Stimulated activated naive CD8-positive, alpha-beta T cell treated with anti-CD3 and anti-CD28 coated beads, Interleukin-15, Interleukin-2, amounts not matched to agents 100 U/mL and 50 U/mL, for 24 hours (primary cell): Measurements from ENCODE around the gene FAM174B.
"Not testable (repeated sequence)": the region's sequence is repeated elsewhere in the genome, so short reads cannot be mapped to it uniquely, and the experiment has no call there.

Source experiments
- ATAC-seq: fragments of 150-1000 bp; cut with Tn5 transposase; one replicate; pipeline ENCODE4 v1.10.0; 2021
- DNase-seq: peaks from one replicate; pipeline ENCODE4 v3.0.0; 2021

The FAM174B gene

DNA sequence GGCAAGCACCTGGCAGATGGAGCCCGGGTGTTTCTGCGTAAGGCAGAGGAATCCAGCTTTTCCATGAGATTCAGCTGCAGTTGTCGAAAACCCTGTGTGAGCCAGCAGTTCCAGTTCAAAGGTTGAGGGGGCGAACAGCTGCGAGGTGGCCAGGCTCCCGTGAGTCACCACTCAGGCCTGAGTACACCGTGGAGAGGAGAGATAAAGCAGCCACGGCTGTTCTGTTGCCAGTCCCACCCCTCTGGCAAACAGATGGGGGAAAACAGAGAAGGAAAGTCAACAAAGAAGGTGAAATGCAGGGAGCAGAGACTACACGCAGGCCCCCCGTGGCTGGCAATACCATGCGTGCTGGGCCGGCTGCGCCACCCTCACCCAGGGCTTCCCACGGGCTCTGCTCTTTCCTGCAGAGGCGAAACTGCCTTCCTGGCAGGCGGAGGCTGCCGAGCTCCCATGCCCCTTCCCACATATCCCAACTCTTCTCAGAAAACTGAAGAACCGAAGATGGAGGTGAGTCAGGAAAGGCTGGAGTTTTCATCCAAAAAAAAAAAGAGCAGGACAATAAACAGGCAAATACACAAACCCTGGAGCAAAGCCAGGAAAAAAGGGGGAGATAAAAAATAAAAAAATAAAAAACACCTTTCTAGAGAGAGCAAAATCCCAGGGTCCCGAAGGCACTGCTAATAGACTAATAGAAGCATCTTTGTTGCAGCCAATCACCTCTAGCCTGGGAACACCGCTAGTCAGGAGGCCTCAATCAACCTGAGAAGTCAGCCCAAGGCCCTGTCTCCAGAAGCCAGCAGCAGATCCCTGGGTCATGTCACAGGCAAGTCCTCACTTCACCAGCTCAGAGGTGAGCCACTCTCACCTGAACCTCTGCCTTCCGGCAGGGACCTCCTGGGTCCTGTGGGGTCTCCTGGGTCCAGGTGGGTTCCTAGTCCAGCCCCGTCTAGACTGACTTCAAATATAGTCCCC lies 37.7 kb downstream of the FAM174B start:
- no peak for ATAC-seq
- DNase-seq, result no peak

DNA sequence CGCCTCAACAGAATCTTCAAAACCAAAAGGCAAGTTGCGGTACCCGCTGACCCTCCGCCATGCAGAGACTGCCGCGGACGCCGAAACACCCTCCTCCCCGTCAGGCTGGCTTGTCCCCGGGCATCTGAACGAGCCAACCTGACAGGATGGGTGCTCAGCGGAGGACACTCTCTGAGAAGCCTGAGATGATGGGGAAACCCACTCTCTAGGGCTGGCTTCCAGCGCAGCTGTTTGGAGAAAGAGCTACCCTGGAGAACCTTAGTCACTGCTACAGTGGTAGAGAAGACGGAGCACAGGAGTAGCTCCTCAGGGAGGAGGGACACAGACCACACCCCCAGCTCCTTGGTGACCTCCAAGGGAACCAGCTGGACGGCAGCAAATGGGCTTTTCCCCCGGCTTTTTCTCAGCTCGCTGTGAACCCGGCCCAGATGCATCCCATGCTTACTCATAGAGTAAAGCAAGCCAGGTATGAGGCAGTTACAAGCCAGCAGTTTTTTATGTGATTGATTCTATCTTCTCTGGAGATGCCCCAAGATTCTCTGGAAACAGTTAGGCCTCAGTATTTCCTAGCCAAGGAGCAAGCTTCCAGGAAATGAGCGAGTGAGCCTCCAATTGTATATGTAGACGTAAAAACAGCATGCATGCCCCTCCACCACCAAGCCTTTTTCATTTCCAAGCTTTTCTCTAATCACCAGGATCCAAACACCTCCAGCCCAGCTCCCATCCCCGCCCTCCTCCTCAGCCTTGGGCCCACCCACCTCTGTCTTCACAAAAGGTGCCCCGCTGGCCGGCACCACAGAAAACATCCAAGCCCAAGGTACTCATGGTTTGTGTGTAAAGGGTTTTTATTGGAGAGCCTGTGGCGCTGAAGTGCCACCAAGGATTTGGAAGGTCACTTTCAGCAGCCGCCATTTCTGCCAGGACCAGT lies 38.7 kb downstream of the FAM174B start:
- ATAC-seq (peak; percentile 21), DNase-seq (no peak)

DNA sequence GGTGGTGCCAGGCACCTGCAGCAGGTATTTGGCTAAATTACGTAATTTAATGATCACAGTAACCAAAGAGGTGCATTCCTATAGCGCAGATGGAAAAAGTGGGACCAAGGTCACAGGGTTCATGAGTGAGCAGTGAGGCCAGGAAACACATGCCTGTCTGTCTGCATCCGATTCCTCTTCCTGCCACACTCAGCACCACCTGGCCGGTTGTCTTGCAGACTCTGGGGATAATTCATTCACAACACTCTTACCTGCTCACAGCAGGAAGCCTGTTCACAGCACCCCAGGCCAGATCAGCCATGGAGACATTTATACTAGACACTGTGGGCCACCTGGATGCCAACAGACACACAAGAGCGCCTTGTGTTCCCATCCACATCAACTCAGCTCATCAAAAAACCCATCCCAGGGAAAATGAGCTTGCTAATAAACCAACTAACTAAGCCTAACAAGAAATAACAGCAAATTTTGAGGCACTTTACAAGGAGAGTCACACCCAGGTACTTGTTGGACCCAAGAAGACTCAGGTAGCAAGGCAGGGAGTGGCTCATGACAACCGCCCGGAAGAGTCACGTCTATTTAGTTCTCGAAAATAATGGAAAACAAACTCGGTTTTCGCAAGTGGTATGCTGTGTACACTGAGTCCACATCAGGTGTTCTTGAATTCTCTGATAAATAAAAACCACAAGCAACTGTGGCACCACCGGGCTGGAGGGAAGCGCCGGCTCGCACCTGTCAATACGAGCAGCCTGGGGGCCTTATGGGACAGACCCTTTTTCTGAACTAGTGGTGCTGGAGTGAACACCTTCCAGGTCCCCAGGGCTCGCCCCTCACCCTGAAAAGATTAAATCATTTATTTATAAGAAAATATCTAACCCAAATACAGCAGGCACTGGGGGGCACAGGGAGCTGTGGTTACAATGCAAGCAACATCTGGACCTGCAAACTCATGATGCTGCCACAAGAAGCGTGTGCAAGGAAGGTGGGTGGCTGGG lies 40.5 kb downstream of the FAM174B start:
- no peak for DNase-seq
- no peak for ATAC-seq

DNA sequence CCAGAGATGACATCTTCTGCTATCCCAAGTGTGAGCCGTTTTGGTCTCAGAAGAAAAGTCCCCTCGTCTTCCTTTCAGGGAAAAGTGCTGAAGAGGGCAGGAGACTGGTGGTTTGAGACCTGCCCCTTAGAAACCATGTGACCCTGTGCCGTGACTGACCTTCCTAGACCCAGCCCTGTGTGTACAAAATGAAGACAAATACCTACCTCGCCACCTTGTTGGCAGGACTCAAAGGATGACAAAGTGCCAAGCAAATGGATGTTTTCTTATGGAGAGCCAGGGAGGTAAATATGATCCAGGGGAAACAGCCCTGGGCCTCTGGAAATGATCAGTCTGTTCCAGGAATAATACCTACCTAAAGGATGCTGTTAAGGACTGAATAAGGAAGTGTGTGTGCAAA lies 41.3 kb downstream of the FAM174B start:
- DNase-seq (no peak), ATAC-seq (no peak)

DNA sequence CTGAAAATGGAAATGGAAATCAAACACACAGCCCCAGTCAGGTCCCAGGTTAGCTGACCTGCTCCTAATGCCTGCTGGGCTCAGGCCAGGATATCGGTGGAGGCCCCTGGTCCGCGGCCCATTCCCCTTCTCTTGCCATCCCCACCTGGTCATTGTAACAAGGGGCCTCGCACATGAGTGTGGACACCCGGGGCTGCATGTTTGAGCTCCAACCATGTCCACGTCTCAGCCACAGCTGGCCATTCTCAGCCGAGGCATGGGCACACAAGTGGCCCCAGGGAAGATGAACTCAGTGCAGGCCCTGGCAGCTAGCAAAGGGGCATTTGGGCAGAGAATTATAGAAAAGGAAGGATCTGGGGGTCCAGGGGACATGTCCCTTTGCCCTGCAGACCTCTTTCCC lies 41.7 kb downstream of the FAM174B start:
- no peak for ATAC-seq
- DNase-seq, result no peak

DNA sequence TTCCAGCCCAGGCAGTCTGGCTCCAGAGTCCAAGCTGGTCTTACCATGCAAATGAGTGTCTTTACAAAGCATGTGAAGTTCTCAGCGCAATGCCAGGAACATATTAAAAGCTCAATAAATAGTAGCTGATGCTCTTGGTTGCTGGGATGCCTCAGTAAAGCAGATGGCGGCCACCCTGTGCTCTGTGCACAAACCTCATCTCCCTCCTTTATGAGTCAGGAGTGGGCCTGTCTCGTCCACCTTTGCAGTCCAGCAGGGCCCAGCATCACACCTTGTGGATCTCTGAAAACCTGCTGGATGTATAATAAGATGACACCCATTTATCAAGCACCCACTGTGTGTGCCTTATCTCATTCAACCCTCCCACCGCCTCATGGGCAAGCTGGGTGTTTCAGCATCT lies 42.7 kb downstream of the FAM174B start:
- DNase-seq (no peak), ATAC-seq (no peak)

DNA sequence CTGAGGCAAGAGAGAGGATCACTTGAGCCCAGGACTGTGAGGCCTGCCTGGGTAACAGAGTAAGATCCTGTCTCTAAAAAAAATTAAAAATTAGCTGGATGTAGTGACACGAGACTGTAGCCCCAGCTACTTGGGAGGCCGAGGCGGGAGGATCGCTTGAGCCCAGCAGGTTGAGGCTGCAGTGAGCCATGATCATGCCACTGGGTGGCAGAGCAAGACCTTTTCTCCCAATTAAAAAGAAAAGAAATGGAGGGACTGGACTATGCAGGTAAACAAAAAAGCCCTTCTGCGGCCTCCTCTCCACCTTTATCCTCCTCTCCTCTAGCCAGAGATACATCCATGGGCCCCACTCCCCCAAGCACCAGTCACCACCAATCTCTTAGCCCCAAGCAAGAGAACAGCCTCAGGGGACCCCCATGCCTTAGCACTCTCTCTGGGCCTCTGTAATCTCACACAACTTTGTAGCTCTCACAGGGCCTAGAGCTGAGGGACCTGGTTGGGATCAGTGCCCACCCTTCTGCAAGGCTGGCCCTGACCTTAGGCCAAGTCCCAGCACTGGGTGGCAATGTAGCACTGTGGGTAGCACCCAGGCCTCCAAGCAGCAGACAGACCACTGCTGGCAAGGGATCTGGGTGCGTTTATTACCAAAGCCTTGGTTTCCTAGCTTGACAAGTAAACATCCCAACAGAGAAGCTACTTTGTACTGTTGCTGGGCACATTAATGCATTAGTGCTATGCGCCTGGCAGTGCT lies 43.4 kb downstream of the FAM174B start:
- ATAC-seq, result peak; percentile 50
- DNase-seq, result no peak

DNA sequence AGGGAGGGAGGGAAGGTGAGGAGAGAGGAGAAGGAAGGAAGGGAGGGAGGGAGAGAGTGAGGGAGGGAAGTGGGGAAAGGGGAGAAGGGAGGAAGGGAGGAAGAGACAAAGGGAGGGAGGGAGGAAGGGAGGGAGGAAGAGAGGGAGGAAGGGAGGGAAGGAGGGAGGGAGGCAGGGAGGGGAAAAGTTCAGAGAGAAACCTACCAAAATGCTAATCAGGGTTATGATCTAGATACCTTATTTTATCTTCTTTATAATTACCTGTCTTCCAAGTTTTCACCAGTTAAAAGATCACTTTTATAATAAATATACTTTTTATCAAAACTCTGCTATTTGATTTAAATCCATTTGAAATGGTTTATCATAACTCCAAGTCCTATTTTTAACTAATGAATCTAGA lies 44.4 kb downstream of the FAM174B start:
- no peak for DNase-seq
- ATAC-seq, result no peak

DNA sequence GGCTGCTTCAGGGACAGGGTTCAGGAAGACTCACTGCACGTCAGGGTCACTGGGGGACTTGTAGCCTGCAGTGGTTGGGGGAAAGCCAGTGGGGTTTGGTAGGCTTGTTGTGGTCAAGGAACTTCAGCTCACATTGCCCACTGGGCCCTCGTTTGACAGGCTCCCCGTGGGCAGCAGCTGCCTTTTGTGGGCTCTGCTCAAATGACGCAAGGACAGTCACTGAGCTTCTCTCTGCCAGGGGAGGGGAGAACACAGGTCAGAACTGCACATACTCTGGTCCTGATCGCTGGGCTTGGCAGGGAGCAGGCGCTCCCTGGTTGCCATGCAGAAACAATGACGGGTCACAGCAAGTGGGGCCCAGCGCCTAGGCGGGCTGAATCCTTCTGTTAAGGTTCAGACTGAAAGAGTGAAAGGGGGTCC lies 45.5 kb downstream of the FAM174B start:
- ATAC-seq (no peak), DNase-seq (no peak)

DNA sequence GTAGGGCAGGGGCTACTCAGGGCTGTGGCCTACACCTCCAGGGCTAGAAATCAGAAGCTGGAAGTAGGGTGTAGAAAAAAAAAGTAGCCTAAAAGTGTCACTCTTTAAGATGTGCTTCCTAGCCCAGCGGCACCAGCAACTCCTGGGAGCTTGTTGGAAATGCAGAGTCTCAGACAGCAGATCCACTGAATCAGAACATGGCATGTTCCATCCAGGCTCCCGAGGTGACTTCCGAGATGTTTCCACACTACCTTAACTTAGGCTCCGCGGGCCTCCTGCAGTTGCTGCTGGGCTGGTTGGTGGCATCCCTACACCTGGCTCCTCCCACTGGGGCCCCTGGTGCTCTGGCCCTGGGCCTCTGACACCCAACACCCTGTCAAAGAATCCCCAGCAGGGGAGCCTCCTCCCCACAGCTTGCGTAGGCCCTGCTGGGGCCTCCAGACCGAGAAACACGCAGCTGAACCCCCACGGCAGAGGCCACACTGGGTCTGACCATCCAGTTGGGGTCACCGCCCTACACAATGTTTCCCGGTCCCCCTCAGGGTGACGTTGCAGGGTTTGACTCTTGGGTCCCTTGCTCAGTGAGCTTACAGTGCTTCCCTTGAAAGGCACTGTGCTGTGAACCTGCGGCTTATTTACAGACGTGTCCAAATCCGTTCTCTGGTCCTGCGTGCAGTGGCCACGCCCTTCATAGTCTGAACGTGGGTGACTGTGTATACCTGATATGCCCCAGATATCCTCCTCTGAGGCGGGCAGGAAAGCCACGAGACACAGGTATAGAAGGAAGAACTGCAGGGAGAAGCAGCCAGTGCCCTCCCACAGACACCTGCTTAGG lies 46.5 kb downstream of the FAM174B start:
- DNase-seq (no peak), ATAC-seq (no peak)

DNA sequence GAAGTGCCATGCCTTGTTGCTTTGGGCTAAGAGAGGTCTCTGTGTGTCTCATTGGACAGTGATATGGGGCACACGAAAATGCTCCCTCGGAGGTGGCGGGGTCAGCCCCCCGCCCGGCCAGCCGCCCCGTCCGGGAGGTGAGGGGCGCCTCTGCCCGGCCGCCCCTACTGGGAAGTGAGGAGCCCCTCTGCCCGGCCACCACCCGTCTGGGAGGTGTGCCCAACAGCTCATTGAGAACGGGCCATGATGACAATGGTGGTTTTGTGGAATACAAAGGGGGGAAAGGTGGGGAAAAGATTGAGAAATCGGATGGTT lies 48.8 kb downstream of the FAM174B start:
- not testable (repeated sequence) for ATAC-seq, DNase-seq

DNA sequence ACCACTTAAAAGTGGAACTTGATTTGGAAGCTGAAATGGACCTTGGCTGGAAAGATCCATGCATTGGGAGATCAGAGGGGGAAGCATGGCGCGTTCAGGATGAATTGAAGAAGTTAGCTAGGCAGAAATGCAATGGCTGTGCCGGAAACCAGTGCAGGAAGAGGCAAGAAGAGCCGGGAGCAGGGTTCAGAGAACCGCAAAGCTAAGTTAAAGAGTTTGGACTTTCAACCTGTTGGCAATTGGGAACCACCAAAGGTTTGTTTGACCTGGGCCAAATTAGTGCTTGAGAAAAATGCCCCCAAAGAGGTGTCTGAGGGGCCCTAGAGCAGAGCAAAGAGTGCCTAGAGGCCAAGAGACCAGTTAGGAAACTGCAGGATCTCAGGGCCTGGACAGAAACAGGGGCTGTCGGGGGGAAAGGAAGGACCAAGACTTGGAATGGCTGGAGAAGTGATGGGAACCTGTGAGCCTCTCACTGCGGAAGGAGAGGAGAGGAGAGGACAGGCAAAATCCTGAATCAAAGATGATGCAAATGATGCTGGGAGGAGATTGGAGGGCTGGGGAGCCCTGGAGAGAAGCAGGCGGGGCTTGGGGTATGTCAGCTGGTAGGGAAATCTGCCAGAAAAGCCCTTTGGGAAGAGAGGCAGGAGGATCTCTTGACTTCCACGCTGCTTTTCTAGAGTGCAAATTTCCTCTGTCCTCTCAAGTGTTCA lies 49.3 kb downstream of the FAM174B start:
- DNase-seq (no peak), ATAC-seq (no peak)

DNA sequence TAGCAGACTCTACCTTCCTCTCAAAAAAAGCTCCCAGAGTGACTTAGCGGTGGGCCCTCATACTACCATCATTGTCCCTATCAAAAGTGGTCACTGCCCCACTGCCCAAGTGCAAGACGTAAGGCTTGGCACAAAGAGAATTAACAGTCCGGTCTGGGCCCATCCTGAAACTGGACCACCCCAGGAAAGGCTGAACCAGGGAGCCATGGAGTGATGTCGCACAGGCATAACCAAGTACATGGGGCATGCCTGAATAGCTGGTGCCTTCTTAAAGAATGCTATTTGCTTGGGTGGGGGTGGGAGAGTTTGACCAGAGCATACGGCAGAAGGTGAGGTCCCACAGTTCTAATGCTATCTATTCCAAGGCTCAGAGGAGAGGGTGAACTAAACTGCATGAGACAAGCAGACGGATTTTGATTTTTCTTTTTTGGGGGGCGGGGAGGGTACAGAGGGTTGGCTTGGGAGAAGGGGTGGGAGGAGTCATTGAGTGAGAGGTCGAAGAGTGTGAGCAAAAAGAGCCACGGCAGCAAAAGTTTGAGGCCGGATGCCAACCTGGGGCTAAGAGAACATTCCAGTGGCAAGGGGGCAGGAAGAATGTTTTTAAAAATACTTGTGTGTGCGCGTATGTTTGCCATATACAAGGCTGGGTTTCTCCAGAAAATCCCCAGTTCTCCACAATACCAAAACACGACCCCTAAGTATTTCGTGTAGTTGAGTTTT lies 50.2 kb downstream of the FAM174B start:
- DNase-seq (no peak), ATAC-seq (no peak)

DNA sequence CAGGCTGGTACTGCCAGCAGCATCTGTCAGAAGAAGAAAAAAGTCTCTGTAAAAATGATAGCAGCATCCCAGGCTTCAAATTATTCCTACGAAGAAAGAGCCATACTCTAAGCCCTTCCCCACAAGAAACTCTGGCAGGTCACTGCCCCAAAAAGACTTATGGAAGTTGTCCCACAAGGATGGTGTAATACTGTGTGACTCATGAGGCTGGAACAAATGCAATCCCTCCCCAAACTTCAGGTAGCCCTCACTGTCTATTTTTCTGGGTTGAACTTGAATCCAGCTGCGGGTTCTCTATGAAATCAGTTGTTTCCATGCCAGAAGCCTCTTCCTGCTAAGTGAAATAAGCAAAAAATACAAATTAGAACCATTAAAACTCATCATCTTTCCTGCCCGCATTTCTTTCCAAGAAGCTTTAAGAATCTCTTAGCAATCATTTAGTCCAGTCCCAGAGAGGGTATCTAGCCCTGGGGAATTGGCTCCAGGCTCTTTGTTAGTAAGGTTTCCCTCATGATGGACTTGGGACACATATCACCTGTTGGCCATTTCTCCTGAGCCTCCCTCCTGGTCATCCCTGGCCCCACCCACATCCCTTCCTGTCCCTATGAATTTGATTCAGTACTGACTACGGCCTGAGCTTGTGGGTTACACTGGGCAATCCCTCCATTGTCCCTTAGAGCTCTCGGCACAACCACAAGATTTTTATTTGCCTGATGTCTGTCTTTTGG lies 51.7 kb downstream of the FAM174B start:
- DNase-seq (no peak), ATAC-seq (no peak)

DNA sequence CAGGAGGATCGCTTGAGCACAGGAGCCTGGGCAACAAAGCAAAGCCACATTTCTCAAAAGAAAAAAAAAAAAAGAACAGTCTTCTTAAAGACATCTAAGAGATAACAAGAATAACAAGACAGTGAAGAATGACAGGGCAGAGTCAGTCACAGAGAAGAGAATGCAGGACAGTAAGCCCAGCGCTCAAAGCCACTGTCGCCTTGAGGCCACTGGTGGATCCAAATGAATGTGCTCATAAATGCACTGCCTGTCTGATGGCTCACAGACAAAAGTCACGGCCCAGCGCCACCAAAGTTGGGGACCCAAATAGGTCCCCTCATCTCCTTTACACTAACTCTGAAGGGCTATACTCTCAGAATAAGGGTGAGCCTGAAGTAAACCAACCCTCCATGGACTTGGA lies 52.3 kb downstream of the FAM174B start:
- ATAC-seq, result no peak
- DNase-seq, result no peak

DNA sequence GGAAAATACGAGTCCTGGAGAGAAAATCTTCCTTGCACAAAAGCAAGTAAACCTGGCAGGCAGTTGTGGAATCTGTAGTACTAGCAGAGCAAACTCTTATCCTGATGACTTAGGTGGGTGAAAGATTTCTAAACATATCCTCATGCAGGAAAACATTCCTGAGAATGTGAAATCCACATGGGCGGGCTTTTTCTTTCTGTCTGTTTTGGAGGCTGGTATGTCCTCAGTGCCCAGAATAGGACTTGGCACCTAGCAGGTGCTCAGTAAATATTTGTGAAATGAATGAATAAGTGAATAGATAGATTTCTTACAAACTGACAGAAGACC lies 53.3 kb downstream of the FAM174B start:
- no peak for DNase-seq
- ATAC-seq, result no peak

DNA sequence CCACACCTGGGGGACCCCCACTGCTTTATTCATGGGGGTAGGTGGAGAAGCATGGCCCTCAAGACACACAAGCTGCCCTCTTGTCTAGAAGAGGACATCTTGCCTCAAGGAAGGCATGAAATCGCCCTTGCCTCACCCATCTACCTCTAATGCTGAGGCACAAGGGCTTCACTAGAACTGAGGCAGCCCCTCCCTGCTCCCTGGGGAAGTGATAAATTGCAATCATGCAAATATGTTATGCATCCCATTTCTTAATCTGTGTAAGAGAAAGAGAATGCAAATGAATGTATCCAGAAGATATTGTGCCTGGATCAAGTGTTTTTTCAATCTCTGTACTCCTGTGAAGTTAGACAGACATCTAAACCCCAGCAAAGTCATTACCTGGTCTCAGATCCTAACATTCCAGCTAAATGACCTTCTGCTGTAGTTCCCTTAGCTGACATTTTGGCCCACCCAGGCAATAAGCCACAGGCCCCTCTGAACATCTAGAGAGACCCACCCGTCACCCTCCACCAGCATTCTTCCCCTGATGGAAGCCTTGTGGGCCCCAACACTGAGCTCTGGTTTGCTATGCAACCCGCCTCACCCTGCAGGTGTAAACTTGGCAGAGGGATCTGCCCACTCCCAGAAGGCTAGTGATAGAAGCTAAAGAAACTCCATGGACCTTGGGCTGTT lies 53.8 kb downstream of the FAM174B start:
- DNase-seq (no peak), ATAC-seq (no peak)

DNA sequence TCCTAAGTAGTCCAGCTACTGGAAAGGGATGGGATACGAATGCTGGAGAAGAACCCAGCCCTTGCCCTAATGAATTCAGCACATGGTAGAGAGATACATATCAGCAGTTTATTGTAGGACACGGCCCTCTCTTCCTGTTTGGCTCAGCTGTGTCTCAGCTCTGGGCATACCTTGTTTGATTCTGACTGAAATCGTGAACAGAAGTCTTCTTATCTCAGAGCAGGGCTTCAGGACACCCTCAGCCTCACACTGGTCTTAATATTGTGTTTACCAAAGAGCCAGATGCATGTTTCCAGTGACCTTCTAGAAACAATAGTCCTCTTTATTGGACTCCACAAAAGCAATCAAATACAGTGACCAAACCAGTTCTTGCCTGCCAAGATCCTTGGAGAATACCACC lies 54.7 kb downstream of the FAM174B start:
- ATAC-seq (no peak), DNase-seq (no peak)
